Hepatocyte (in vitro differentiated cells): ENCODE data around the gene HYAL2. TPM values are rescaled to one million over a fixed set of nuclear protein-coding genes. Genes with fewer than 3 reads are reported as not detected.

Source experiments
- DNase-seq: peaks from one replicate; pipeline ENCODE4 v3.0.0-alpha.2; 2016; ENCODE audit warnings: low spot score
- H2AFZ ChIP-seq: fragments of 200-600 bp; sonication (generic); 2 replicates; pipeline ENCODE4 v1.6.0; 2016; ENCODE audit warnings: antibody characterized with exemption, mild to moderate bottlenecking
- H3K27ac ChIP-seq: fragments of 200-600 bp; sonication (generic); 2 replicates; pipeline ENCODE4 v1.5.1; 2016; ENCODE audit warnings: mild to moderate bottlenecking
- H3K27me3 ChIP-seq: fragments of 200-600 bp; sonication (generic); 2 replicates; pipeline ENCODE4 v1.6.1; 2016
- H3K36me3 ChIP-seq: fragments of 200-600 bp; sonication (generic); replicated peaks from 2 replicates; pipeline ENCODE4 v1.5.1; 2016; ENCODE audit warnings: low read depth; ENCODE audit not compliant: insufficient read depth
- H3K4me1 ChIP-seq: fragments of 200-600 bp; sonication (generic); 2 replicates; pipeline ENCODE4 v1.5.1; 2016; ENCODE audit warnings: mild to moderate bottlenecking, moderate library complexity; ENCODE audit not compliant: insufficient read depth
- H3K4me2 ChIP-seq: fragments of 200-600 bp; sonication (generic); 2 replicates; pipeline ENCODE4 v1.6.0; 2016
- H3K4me3 ChIP-seq: fragments of 200-600 bp; sonication (generic); 2 replicates; pipeline ENCODE4 v1.5.1; 2016; ENCODE audit warnings: mild to moderate bottlenecking
- H3K79me2 ChIP-seq: fragments of 200-600 bp; sonication (generic); 2 replicates; pipeline ENCODE4 v1.6.0; 2017; ENCODE audit warnings: mild to moderate bottlenecking
- H3K9me2 ChIP-seq: fragments of 200-600 bp; sonication (generic); replicated peaks from 2 replicates; pipeline ENCODE4 v1.6.0; 2017; ENCODE audit warnings: mild to moderate bottlenecking; ENCODE audit not compliant: insufficient read depth
- H3K9me3 ChIP-seq: fragments of 200-600 bp; sonication (generic); 2 replicates; pipeline ENCODE4 v1.5.1; 2016; ENCODE audit warnings: low read depth, mild to moderate bottlenecking
- H4K20me1 ChIP-seq: fragments of 200-600 bp; sonication (generic); 2 replicates; pipeline ENCODE4 v1.6.0; 2016; ENCODE audit warnings: mild to moderate bottlenecking; ENCODE audit not compliant: insufficient read depth, poor library complexity, severe bottlenecking
- CTCF ChIP-seq: fragments of 200-600 bp; sonication (generic); IDR thresholded peaks from 2 replicates; pipeline ENCODE4 v1.5.1; 2016; ENCODE audit warnings: antibody characterized with exemption, mild to moderate bottlenecking; ENCODE audit not compliant: poor library complexity
- EZH2 ChIP-seq: fragments of 200-600 bp; sonication (generic); IDR thresholded peaks from 2 replicates; pipeline ENCODE4 v1.6.1; 2016; ENCODE audit warnings: antibody characterized with exemption, mild to moderate bottlenecking, borderline replicate concordance
- EZH2phosphoT487 ChIP-seq: fragments of 200-600 bp; sonication (generic); IDR thresholded peaks from one replicate; pipeline ENCODE4 v1.6.1; 2018; ENCODE audit warnings: antibody characterized with exemption, mild to moderate bottlenecking, low read depth, moderate library complexity; ENCODE audit not compliant: unreplicated experiment, severe bottlenecking
- WGBS: methylation state at CpG from one replicate; pipeline ENCODE4 v1.1.6; 2016; ENCODE audit warnings: low lambda C conversion rate; ENCODE audit errors: missing lambda C conversion rate; 5-methylcytosine and 5-hydroxymethylcytosine counted together
- polyA plus RNA-seq: library from polyadenylated mRNA; unstranded; fragments of >200 nt; fragmentation: Nextera tagmentation; extraction: Ambion mirVana; gene quantifications from 2 replicates; pipeline ENCODE4 v1.2.1, GENCODE V29; 2016
- total RNA-seq: library from RNA; depleted of rRNA; stranded (reverse); fragments of >200 nt; gene quantifications from 2 replicates; pipeline ENCODE4 v1.2.3, GENCODE V29; 2014

Gene HYAL2
- total and polyA plus RNA-seq, 2 experiments from 2014 or later: 75.4 to 125 TPM

DNA sequence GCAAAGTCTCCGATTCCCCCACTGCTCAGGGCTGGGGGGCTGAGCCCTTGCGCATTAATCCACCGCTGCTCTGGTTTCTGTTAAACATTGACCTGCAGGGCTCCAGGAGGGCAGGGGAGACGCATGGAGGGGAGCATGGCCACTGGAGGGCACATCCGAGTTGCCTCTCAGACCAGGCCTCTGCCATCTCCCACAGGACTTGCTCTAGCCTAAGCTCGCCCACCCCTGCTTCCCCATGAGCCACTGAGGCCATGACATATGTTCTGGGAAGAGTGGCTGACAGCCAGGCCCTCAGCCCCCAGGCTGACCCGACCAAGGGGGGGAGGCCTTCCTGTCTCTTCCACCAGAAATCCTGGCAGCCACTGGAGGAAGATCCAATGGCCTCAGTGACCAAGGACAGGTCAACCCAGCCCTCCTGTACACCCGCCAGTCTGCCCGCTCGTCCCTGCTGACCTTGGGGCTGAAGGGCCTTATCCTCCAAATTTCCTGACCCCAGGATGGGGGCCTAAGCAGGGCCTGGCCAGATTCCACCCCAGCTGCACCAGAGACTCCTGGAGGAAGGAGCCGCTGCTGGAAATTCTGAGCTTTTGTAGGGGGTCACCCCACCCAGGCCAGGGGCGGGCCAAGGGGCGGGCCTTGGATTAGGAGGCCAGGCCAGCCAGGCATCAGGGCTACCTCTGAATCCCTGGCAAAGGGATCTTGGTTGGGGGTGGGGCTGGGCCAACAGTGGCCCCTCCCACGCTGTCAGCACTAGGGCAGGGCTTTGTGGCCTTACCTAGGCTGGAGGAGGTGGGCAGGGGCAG lies 19.3 kb downstream of the HYAL2 start, which contains the start of gene HYAL1:
TSS of gene HYAL1 (minus strand) at position 562 of the 803 bp plus-strand sequence. CDS start 618 bp downstream, outside the sequence.
- 64% methylated on average over 14 of the region's 14 CpGs for WGBS
- H3K9me2 ChIP-seq: no peaks in the 10 kb centered on the region
- peak; percentile 66 for DNase-seq
- peaks cover 15% of the 10 kb centered on the region for H3K4me1 ChIP-seq
- H3K27ac ChIP-seq: peak within 1 kb of the TSS; percentile 73
- no peak within 1 kb of the TSS for H2AFZ ChIP-seq
- TF ChIP-seq EZH2 (no peak), EZH2phosphoT487 (no peak), CTCF (peak; percentile 18)
- H3K4me3 ChIP-seq: no peak within 1 kb of the TSS
- H3K27me3 ChIP-seq: no peaks in the 10 kb centered on the region
- no peaks in the 10 kb centered on the region for H3K36me3 ChIP-seq
- peak within 1 kb of the TSS; percentile 36 for H3K4me2 ChIP-seq
- H3K9me3 ChIP-seq: no peaks in the 10 kb centered on the region
- no peaks in the 10 kb centered on the region for H4K20me1 ChIP-seq
- H3K79me2 ChIP-seq: peaks cover 11% of the 10 kb centered on the region

GRCh38 chr3:50302095-50303012 lies 20.2 kb downstream of the HYAL2 start:
- Histone ChIP-seq H3K9me3 (no peaks in the 10 kb centered on the region), H3K9me2 (no peaks in the 10 kb centered on the region), H3K79me2 (peaks cover 11% of the 10 kb centered on the region), H3K27me3 (no peaks in the 10 kb centered on the region), H4K20me1 (no peaks in the 10 kb centered on the region), H3K4me2 (peak overlapping the region; percentile 36), H3K36me3 (no peaks in the 10 kb centered on the region), H3K27ac (peak overlapping the region; percentile 73), H3K4me1 (peaks cover 17% of the 10 kb centered on the region), H2AFZ (no peak overlapping the region), H3K4me3 (no peak overlapping the region)
- DNase-seq: no peak
- WGBS: 89% methylated on average over 32 of the region's 32 CpGs
- TF ChIP-seq EZH2phosphoT487: no peak
- TF ChIP-seq CTCF: no peak
- TF ChIP-seq EZH2: no peak

DNA sequence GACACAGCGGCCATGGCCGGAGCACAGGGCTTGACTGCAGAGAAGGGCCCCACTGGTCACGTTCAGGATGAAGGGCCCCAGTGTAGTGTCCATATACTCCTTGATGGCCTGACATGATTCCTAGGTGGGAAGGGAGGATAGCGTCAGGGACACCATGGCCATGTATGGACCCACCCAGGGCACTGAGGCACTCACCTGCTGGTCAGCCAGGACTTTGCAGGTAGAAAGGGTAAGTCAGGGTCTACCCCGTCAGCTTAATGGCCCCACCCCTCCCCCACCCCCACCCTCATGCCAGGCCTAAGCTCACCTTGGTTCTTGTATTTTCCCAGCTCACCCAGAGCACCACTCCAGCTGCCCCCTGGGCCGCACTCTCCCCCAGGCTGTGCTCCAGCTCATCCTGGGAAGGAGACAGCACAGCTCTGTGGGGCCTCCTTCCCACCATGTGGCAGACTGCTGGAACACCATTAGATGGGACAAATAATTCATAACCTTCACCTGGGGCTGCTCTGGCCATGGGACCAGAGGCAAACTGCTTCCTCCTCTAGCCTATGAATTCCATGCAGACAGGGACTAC lies 21.8 kb downstream of the HYAL2 start:
- H3K9me2 ChIP-seq: no peaks in the 10 kb centered on the region
- no peaks in the 10 kb centered on the region for H3K36me3 ChIP-seq
- DNase-seq: no peak
- no peak overlapping the region for H3K4me3 ChIP-seq
- peak overlapping the region; percentile 94 for H3K27ac ChIP-seq
- no peak overlapping the region for H2AFZ ChIP-seq
- no peaks in the 10 kb centered on the region for H3K9me3 ChIP-seq
- H4K20me1 ChIP-seq: no peaks in the 10 kb centered on the region
- H3K4me1 ChIP-seq: peaks cover 17% of the 10 kb centered on the region
- 93% methylated on average over 6 of the region's 6 CpGs for WGBS
- TF ChIP-seq EZH2 (no peak), EZH2phosphoT487 (no peak), CTCF (no peak)
- peak overlapping the region; percentile 79 for H3K4me2 ChIP-seq
- peaks cover 11% of the 10 kb centered on the region for H3K79me2 ChIP-seq
- H3K27me3 ChIP-seq: no peaks in the 10 kb centered on the region
